Keratinocyte (primary cell): Measurements from ENCODE around the gene URAD. TPM values are rescaled to one million over a fixed set of nuclear protein-coding genes. Genes with fewer than 3 reads are reported as not detected.

ENCODE experiments used
- DNase-seq: peaks from one replicate; pipeline ENCODE4 v3.0.0-alpha.2; 2011; ENCODE audit warnings: low read depth, missing footprints, low spot score
- FAIRE-seq: peaks from 2 replicates; lab custom pipeline; 2011; peaks lifted over from hg19 to GRCh38; lab: Jason Lieb, UNC
- H2AFZ ChIP-seq: 2 replicates; pipeline ENCODE4 v1.6.0; 2012; ENCODE audit warnings: low read length, control low read depth, inconsistent platforms; ENCODE audit not compliant: control insufficient read depth
- H3K27ac ChIP-seq: 2 replicates; pipeline ENCODE4 v1.5.1; 2011; ENCODE audit warnings: low read length; ENCODE audit not compliant: control insufficient read depth, insufficient read depth
- H3K27me3 ChIP-seq: 3 replicates; pipeline ENCODE4 v1.6.0; 2011; ENCODE audit warnings: low read length; ENCODE audit not compliant: control insufficient read depth, insufficient read depth; ENCODE audit errors: extremely low read depth
- H3K36me3 ChIP-seq, 2 experiments: 2 replicates in 1 of 2; 3 replicates in 1 of 2; pipeline ENCODE4 v1.5.1; 2011; ENCODE audit warnings: low read length in 2 of 2, mild to moderate bottlenecking in 1 of 2; ENCODE audit not compliant: control insufficient read depth in 2 of 2, insufficient read depth in 2 of 2; ENCODE audit errors: extremely low read depth in 1 of 2
- H3K4me1 ChIP-seq: 3 replicates; pipeline ENCODE4 v1.5.1; 2011; ENCODE audit warnings: low read length; ENCODE audit not compliant: control insufficient read depth, insufficient read depth; ENCODE audit errors: extremely low read depth
- H3K4me2 ChIP-seq: 3 replicates; pipeline ENCODE4 v1.6.0; 2011; ENCODE audit warnings: low read depth, low read length; ENCODE audit not compliant: control insufficient read depth, insufficient read depth; ENCODE audit errors: extremely low read depth
- H3K4me3 ChIP-seq, 3 experiments: fragments of 200-600 bp in 1 of 3; sonication (generic) in 1 of 3; 2 replicates in 2 of 3; 3 replicates in 1 of 3; pipeline ENCODE4 v1.5.1; 2011 to 2016; ENCODE audit warnings: low read length in 3 of 3, mild to moderate bottlenecking in 3 of 3, control low read depth in 2 of 3, inconsistent platforms in 1 of 3, low read depth in 1 of 3, mixed read lengths in 1 of 3, mixed run types in 1 of 3, moderate library complexity in 1 of 3; ENCODE audit not compliant: control insufficient read depth in 2 of 3, insufficient read depth in 2 of 3; ENCODE audit errors: extremely low read depth in 1 of 3
- H3K79me2 ChIP-seq: 2 replicates; pipeline ENCODE4 v1.6.0; 2012; ENCODE audit warnings: low read length; ENCODE audit not compliant: control insufficient read depth, insufficient read depth
- H3K9ac ChIP-seq: 3 replicates; pipeline ENCODE4 v1.6.0; 2011; ENCODE audit warnings: low read length; ENCODE audit not compliant: control insufficient read depth, insufficient read depth; ENCODE audit errors: extremely low read depth
- H3K9me1 ChIP-seq: 3 replicates; pipeline ENCODE4 v1.6.0; 2011; ENCODE audit warnings: low read length; ENCODE audit not compliant: control insufficient read depth, insufficient read depth; ENCODE audit errors: extremely low read depth
- H3K9me3 ChIP-seq: 2 replicates; pipeline ENCODE4 v1.5.1; 2012; ENCODE audit warnings: low read depth, low read length; ENCODE audit not compliant: control insufficient read depth
- H4K20me1 ChIP-seq: 3 replicates; pipeline ENCODE4 v1.6.0; 2011; ENCODE audit warnings: low read length; ENCODE audit not compliant: control insufficient read depth, insufficient read depth; ENCODE audit errors: extremely low read depth
- EZH2 ChIP-seq: IDR thresholded peaks from one replicate; pipeline ENCODE4 v1.6.1; 2012; ENCODE audit warnings: inconsistent platforms, mild to moderate bottlenecking, low read length, moderate library complexity
- dilution Hi-C: fragments of 300-500 bp; cut with MboI; formaldehyde crosslinking; loops from one replicate; pipeline ENCODE4 v1.7.0; 2020; ENCODE audit warnings: low sequenced_read_pairs; ENCODE audit not compliant: extremely low pct_ligation_motif_present
- polyA plus RNA-seq, 5 experiments: library from polyadenylated mRNA; depleted of rRNA in 3 of 5; stranded (reverse) in 3 of 5; stranded (forward) in 1 of 5; unstranded in 1 of 5; fragments of >200 nt; gene quantifications; 1 replicate in 1 of 5; 2 replicates in 3 of 5; 3 replicates in 1 of 5; pipeline versions ENCODE4 v1.2.1 to v1.2.3, GENCODE V29; 2011 to 2012; ENCODE audit warnings: missing spikeins in 2 of 5, low read depth in 1 of 5, low replicate concordance in 1 of 5
- TF ChIP-seq, protein P1 (sequence below), 3 experiments: IDR thresholded peaks in 1 of 3; conservative IDR thresholded peaks in 1 of 3; optimal IDR thresholded peaks in 1 of 3; 2 replicates in 2 of 3; 3 replicates in 1 of 3; pipeline versions ENCODE3 to v1.5.1; 2011; ENCODE audit warnings: low read length in 3 of 3, mild to moderate bottlenecking in 3 of 3, moderate library complexity in 2 of 3, control low read depth in 1 of 3, inconsistent platforms in 1 of 3; ENCODE audit not compliant: insufficient read depth in 2 of 3; ENCODE audit errors: extremely low read depth in 1 of 3

URAD gene
- polyA plus RNA-seq, 1 donor (not counting 4 experiments of a cell fraction or from before 2014, with no cell fraction given) = not detected

DNA sequence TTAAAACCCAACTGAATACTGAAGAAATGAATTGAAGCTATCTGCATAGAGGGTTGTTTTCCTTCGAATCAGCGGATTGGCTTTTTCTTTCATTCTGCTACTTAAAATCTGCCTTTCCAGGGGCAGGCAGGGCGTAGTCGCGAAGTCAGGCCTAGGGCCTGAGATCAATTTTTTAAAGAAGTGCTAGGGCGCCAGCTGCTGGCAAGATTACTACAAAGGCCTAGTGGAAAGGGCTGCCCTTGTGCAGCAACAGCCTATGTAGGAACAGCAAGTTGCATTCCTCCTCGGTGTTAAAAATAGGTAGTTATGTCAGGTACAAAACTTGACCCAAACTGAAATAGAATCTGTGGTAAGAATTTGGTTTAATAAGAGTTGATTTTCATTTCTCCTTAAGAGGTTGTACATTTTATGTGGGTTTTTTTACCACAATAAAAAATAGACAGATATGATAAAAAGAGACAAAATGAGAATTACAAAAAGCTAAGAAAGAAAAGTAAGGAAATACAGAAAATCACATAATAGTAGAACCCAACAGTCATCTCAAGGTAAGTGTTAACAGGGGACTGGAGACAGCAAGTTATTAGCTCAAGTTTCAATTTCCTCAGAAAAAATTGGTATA is 9.5 kb upstream of the URAD start:
- FAIRE-seq (no peak), DNase-seq (no peak)
- H4K20me1 ChIP-seq = no peaks in the 10 kb centered on the region
- H3K4me1 ChIP-seq = no peaks in the 10 kb centered on the region
- no peak overlapping the region for H3K4me3 ChIP-seq
- no peak overlapping the region for H2AFZ ChIP-seq
- H3K79me2 ChIP-seq = no peaks in the 10 kb centered on the region
- H3K27me3 ChIP-seq = no peaks in the 10 kb centered on the region
- no peak overlapping the region for H3K9ac ChIP-seq
- H3K9me3 ChIP-seq = no peaks in the 10 kb centered on the region
- no peak overlapping the region for H3K4me2 ChIP-seq
- no peaks in the 10 kb centered on the region for H3K36me3 ChIP-seq
- TF ChIP-seq EZH2 = no peak
- TF ChIP-seq, protein P1, sequence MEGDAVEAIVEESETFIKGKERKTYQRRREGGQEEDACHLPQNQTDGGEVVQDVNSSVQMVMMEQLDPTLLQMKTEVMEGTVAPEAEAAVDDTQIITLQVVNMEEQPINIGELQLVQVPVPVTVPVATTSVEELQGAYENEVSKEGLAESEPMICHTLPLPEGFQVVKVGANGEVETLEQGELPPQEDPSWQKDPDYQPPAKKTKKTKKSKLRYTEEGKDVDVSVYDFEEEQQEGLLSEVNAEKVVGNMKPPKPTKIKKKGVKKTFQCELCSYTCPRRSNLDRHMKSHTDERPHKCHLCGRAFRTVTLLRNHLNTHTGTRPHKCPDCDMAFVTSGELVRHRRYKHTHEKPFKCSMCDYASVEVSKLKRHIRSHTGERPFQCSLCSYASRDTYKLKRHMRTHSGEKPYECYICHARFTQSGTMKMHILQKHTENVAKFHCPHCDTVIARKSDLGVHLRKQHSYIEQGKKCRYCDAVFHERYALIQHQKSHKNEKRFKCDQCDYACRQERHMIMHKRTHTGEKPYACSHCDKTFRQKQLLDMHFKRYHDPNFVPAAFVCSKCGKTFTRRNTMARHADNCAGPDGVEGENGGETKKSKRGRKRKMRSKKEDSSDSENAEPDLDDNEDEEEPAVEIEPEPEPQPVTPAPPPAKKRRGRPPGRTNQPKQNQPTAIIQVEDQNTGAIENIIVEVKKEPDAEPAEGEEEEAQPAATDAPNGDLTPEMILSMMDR (optimal IDR thresholded peaks at IDR 0.05 in 1 of 3, IDR thresholded peaks at IDR 0.05 in 1 of 3, conservative IDR thresholded peaks at IDR 0.05 in 1 of 3; ENCODE audit: extremely low read depth in 1 of 3, insufficient read depth in 2 of 3, low read length in 3 of 3) = peak; percentile 48 to 67 (median 66)
- dilution Hi-C loops = no loop called here
- no peak overlapping the region for H3K27ac ChIP-seq
- no peaks in the 10 kb centered on the region for H3K9me1 ChIP-seq

DNA sequence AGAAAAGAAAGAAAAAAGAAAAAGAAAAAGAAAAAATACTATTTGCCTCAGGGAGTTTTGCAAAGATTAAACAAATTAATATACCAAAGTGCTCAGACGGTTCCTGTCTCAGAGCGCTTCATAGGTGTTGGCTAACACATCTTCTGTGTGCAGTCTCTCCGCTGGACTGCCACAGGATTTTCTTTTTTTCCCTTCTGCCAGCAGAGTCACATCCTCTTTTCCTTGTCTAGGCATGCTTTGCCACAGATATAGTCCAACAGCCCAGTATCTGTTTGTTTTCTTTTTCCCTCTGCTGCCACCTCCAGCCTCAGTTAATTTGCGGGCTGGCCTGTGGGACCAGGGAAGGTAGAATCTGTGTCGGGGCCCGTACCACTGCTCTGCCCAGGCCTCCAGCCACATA is 3.4 kb upstream of the URAD start:
- TF ChIP-seq, protein P1 (optimal IDR thresholded peaks at IDR 0.05 in 1 of 3, IDR thresholded peaks at IDR 0.05 in 1 of 3, conservative IDR thresholded peaks at IDR 0.05 in 1 of 3; ENCODE audit: extremely low read depth in 1 of 3, insufficient read depth in 2 of 3, low read length in 3 of 3) = peak in 1 of 3 experiments; percentile 4
- no peak for TF ChIP-seq EZH2
- dilution Hi-C loops = no loop called here
- Histone ChIP-seq H3K79me2 (no peaks in the 10 kb centered on the region), H3K4me2 (peak overlapping the region; percentile 62), H2AFZ (peak overlapping the region; percentile 26), H3K4me1 (peaks cover 8% of the 10 kb centered on the region), H3K9me1 (no peaks in the 10 kb centered on the region), H3K27ac (no peak overlapping the region), H3K4me3 (no peak overlapping the region), H3K36me3 (no peaks in the 10 kb centered on the region), H3K27me3 (no peaks in the 10 kb centered on the region), H3K9ac (no peak overlapping the region), H4K20me1 (no peaks in the 10 kb centered on the region), H3K9me3 (no peaks in the 10 kb centered on the region)
- DNase-seq (no peak), FAIRE-seq (peak; percentile 29)
